GM19240 (cell line): ENCODE results near the gene MBP.
"Not testable (repeated sequence)": the region's sequence is repeated elsewhere in the genome, so short reads cannot be mapped to it uniquely, and the experiment has no call there.

Experiments used
- DNase-seq: peaks from one replicate; pipeline ENCODE4 v3.0.0; 2011; ENCODE audit warnings: low spot score; ENCODE audit not compliant: insufficient read length

The MBP gene

GRCh38 chr18:76991021-76991688 is 141.4 kb downstream of the MBP start:
- DNase-seq: no peak

- DNase-seq: not testable (repeated sequence)
Observed at GRCh38 chr18:76990343-76991020, 142.1 kb downstream of the MBP start.

- no peak for DNase-seq
Observed at GRCh38 chr18:76989647-76990190, 142.9 kb downstream of the MBP start.

GRCh38 chr18:76988827-76989646 is 143.5 kb downstream of the MBP start:
- no peak for DNase-seq

- DNase-seq: no peak
Observed at GRCh38 chr18:76988031-76988826, 144.4 kb downstream of the MBP start.

DNA sequence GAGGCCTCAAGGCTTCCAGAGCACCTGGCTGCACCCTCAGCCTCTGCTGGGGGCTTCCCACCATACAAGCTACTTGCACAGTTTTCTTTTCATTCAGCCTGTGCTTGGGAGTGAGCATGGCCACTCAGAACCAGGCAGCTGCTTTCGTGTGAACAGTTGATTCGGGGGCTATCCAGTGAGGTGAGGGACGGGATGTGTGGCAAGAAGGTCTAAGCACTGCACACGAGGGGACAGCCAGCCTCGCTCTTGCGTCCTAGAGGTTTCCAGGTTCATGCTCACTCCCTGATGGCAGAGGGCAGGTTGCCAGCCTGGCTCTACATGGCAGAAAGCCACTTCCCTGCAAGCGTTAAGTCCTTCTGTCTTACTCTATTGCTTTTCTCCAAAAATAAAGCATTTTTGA is 146.2 kb downstream of the MBP start:
- no peak for DNase-seq

GRCh38 chr18:76985951-76986236 is 146.7 kb downstream of the MBP start:
- DNase-seq: no peak

DNA sequence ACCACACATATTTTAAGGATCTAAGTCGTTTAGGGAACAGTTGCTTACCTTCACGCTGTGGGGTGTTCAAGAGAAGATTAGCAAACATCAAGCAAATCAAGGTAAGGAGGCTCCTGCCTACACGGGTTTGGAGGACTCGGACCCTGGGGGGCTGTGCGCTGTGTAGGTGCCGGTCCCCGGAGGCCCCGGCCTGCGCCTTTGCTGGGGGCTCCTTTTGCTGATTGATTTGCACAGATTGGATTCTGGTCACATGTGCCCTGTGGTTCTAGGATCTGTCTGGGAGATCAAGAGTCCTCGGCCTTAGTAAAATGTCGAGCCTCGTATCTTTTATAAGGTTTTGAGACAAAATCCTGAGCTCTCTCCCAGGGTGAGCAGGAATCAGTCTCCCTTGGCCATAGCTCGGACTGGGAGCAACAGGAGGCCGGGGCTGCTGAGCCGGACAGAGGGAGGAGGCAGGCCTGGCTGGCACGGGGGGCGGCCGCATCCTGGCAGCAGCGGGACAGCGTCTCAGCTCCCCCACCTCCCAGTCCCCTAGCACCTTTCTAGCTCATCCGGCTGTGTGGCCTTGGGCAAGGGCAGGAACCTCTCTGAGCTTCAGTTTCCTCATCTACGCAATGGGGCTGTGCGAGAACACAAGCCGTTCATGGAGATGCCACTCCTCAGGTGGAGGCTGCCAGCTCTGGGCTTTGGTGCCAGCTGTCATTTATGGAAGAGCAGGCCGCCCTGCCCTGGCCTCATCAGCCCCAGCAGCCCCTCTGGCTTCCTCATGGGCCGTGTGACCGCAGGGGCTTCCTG is 147.2 kb downstream of the MBP start:
- no peak for DNase-seq

DNA sequence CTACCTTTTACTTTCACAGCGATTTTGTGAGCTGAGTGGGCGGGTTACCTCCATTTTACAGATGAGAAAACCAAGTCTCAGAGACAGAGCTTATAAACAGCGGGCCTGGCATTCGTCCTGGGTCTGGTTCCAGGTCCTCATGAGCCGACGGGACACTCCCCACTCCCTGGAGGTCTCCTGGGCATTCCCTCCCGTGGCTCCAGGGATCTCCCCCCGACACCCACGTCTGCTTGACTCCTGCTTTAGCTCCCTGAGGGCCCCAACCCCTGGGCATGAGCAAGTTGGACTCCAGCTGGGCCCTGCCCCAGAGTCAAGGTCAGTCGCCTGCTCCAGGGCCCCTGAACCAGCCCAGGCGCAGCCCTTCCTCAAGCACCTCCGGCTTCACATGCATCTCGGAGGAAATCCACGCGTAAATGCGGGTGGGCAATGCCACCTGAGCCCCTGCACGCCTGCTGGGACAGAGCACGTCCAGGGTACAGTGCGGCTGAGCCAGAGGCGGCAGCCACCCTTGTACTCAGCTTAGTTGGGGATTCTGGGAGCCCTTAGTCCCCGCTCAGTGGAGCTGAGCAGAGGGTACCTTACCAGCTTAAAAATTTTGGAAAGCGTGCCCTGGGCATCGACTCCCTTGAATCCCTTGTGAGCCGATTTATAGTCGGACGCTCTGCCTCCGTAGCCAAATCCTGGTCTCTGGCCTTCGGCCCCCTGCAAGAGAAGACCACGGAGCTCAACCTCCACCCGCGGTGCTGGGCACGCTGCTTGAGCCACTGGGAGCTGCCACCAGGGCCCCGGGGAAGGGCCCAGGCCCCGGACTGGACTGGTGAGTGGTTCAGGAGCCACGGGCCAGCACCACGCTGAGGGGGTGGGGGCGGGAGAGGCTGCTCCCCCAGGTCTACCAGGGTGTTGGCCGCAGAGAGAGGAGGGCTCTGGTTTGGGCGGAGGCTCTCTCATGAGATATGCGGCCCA is 148.1 kb downstream of the MBP start:
- DNase-seq: no peak

- DNase-seq: no peak
Observed at GRCh38 chr18:76983613-76984051, 149.0 kb downstream of the MBP start.

- DNase-seq: peak; percentile 92
Observed at GRCh38 chr18:76982841-76983583, 149.6 kb downstream of the MBP start.

DNA sequence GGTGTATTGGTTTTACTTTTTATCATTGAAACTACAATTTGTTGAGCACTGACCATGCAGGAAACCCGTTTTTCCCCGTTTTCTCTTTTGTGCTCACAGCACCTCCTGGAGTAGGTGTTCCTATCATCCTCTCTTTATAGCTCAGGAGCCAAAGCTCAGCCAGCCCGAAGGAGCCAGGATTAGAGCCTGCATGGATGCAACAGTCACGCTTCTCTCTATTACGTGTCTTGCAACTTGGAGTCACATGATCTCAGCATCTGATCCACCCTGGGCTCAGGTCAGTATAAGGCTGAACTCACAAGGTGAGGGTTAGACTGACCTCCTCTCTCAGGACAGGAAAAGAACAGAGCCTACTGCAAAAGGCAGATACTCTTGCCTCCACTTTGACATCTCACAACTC is 150.5 kb downstream of the MBP start:
- DNase-seq: no peak

- peak; percentile 27 for DNase-seq
Observed at GRCh38 chr18:76981396-76981968, 151.1 kb downstream of the MBP start.

- no peak for DNase-seq
Observed at GRCh38 chr18:76980663-76981395, 151.8 kb downstream of the MBP start.

GRCh38 chr18:76979906-76980305 is 152.7 kb downstream of the MBP start:
- no peak for DNase-seq

DNA sequence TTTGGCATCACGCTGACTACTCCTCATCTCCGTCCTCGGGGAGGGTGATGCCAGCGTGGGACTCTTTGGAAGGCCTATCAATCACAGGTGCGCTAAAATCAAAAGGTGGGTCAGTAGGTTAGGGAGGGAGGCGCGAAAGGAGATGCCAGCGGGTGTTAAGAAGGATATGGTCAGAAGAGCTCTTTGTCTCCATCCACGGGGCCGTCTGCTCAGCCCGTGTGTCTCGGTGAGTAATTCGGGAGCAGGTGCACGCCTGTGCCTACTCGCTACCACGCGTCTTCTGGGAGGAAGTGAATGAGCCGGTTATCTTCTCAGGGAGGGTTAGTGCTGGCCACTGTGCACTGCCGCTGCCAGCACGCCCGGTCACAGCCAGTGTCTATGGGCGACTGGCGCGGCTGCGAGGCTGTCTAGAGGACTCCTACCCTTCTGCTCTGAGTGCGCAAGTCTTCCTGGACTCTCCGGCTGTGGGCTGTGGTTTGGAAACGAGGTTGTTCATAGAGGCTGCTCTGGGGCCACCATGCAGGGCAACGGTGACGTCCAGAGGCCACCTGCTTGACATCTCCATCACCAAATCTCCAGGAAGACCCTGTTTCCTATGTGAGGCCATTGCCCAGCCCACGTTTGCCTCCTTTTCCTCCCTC is 153.4 kb downstream of the MBP start:
- DNase-seq: no peak

DNA sequence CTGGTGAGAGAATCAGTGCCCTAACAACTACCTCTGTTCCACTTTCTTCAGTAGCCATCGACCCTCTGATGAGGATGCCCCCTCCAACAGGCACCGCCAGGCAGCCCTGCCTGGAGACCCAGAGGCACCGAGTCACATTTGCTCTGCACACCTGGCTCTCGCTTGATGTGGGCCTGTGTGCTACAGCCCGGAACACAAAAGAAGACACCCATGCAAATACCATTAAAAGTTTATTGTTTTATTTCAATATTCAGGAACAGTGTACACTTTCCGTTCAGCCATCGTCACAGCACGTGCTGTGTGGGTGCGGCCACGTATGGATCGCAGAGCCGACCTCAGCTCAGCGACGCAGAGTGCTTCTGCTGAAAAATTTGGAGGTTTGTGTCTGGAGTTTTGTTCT is 154.0 kb downstream of the MBP start:
- no peak for DNase-seq
